ENCODE data around the gene SLC35B2.

DNA sequence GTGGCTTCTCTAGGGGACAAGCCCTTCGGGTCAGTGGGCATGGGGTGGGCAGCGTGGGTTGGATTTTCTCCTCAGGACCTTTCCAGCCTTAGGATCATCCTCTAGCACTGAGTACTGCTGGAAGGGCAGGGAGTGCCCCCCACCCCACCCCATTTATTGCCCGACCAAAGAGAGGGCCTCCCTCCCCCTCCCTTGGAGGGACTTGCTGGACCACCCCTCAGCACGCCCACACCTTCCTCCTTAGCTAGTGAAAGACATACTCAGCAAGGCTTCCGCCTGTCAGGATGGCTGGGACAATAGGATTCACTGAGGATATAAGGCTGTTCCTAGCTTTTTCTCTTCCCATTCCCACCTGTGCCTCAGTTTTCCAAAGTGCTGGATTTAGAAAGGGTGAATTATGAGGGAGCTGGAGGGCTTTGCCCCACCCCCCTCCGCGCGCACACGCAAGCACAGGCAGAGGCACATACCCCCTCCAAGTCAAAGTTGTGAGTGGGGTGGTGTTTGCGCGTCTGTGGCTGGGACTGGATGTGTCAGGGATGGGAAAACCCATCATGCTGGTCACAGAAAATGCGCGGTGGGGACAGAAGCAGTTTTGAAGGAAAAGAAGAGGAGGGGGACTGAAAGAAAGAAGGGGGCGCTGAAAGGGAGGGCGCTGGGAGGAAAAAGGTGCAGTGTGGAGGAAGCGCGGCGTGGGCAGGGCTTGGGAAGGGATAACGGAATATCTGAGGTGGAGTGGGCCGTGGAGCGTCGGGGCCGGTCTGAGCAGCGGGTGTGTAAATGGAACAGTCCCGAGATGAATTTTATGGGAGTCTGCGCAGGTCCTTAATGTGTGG lies 34.6 kb downstream of the SLC35B2 start:
- TF ChIP-seq EZH2 (IDR thresholded peaks at IDR 0.05; ENCODE audit: insufficient read depth, poor library complexity, severe bottlenecking): no peak
- TF ChIP-seq EZH2phosphoT487 (IDR thresholded peaks at IDR 0.05; ENCODE audit: insufficient read depth, low read depth): no peak
